Nephron (organoid): ENCODE data around the gene HNF1B.
A peak's percentile ranks its signal among the peaks of the same experiment; 100 is the strongest.

ENCODE experiments used
- H3K27ac Mint-ChIP-seq, 3 experiments: 2 replicates each; pipeline ENCODE4 v1.8.0; 2020; ENCODE audit warnings: mixed read lengths in 3 of 3, mild to moderate bottlenecking in 2 of 3, moderate library complexity in 1 of 3
- H3K27me3 Mint-ChIP-seq: 2 replicates; pipeline ENCODE4 v1.8.0; 2021; ENCODE audit warnings: low read depth, mild to moderate bottlenecking, moderate library complexity, mixed read lengths
- H3K36me3 Mint-ChIP-seq: 2 replicates; pipeline ENCODE4 v1.8.0; 2020; ENCODE audit warnings: low read depth, mixed read lengths
- H3K4me1 Mint-ChIP-seq: 2 replicates; pipeline ENCODE4 v1.8.0; 2020; ENCODE audit warnings: mixed read lengths
- H3K4me3 Mint-ChIP-seq, 3 experiments: 2 replicates each; pipeline ENCODE4 v1.8.0; 2020; ENCODE audit warnings: mild to moderate bottlenecking in 3 of 3, mixed read lengths in 3 of 3, moderate library complexity in 2 of 3
- H3K9me3 Mint-ChIP-seq: 2 replicates; pipeline ENCODE4 v1.8.0; 2020; ENCODE audit warnings: mixed read lengths
- CTCF ChIP-seq, 3 experiments: fragments of 200-600 bp; sonication (generic); IDR thresholded peaks; one replicate each; pipeline ENCODE4 v1.5.0; 2021; ENCODE audit warnings: antibody characterized with exemption in 3 of 3; ENCODE audit not compliant: unreplicated experiment in 3 of 3

HNF1B gene

GRCh38 chr17:37726891-37727675 lies 17.8 kb downstream of the HNF1B start:
- H3K9me3 Mint-ChIP-seq: no peaks in the 10 kb centered on the region
- peaks cover 6% of the 10 kb centered on the region for H3K4me1 Mint-ChIP-seq
- peaks cover 28% of the 10 kb centered on the region for H3K27me3 Mint-ChIP-seq
- no peak overlapping the region for H3K4me3 Mint-ChIP-seq
- no peak for TF ChIP-seq CTCF (IDR thresholded peaks at IDR 0.05; ENCODE audit: unreplicated experiment in 3 of 3)
- peak overlapping the region in 2 of 3 experiments; percentile 24 to 53 for H3K27ac Mint-ChIP-seq
- H3K36me3 Mint-ChIP-seq: peaks cover 24% of the 10 kb centered on the region

GRCh38 chr17:37726248-37726647 lies 18.6 kb downstream of the HNF1B start:
- Mint-ChIP-seq H3K9me3 (no peaks in the 10 kb centered on the region), H3K4me1 (peaks cover 6% of the 10 kb centered on the region), H3K27ac (no peak overlapping the region), H3K4me3 (no peak overlapping the region), H3K36me3 (peaks cover 23% of the 10 kb centered on the region), H3K27me3 (peaks cover 28% of the 10 kb centered on the region)
- no peak for TF ChIP-seq CTCF (IDR thresholded peaks at IDR 0.05; ENCODE audit: unreplicated experiment in 3 of 3)

- TF ChIP-seq CTCF (IDR thresholded peaks at IDR 0.05; ENCODE audit: unreplicated experiment in 3 of 3): no peak
- Mint-ChIP-seq H3K27ac (no peak overlapping the region), H3K4me1 (peaks cover 6% of the 10 kb centered on the region), H3K36me3 (peaks cover 17% of the 10 kb centered on the region), H3K27me3 (peaks cover 30% of the 10 kb centered on the region), H3K9me3 (no peaks in the 10 kb centered on the region), H3K4me3 (no peak overlapping the region)
Measured at GRCh38 chr17:37725601-37726146, 19.2 kb downstream of the HNF1B start.

- no peaks in the 10 kb centered on the region for H3K9me3 Mint-ChIP-seq
- H3K27me3 Mint-ChIP-seq: peaks cover 31% of the 10 kb centered on the region
- no peak for TF ChIP-seq CTCF (IDR thresholded peaks at IDR 0.05; ENCODE audit: unreplicated experiment in 3 of 3)
- no peak overlapping the region for H3K4me3 Mint-ChIP-seq
- no peak overlapping the region for H3K27ac Mint-ChIP-seq
- H3K4me1 Mint-ChIP-seq: peaks cover 6% of the 10 kb centered on the region
- peaks cover 16% of the 10 kb centered on the region for H3K36me3 Mint-ChIP-seq
Measured at GRCh38 chr17:37725021-37725595, 19.8 kb downstream of the HNF1B start.

- Mint-ChIP-seq H3K4me1 (peaks cover 11% of the 10 kb centered on the region), H3K36me3 (peaks cover 20% of the 10 kb centered on the region), H3K27me3 (peaks cover 29% of the 10 kb centered on the region), H3K9me3 (no peaks in the 10 kb centered on the region), H3K27ac (peak overlapping the region in 1 of 3 experiments; percentile 7), H3K4me3 (no peak overlapping the region)
- TF ChIP-seq CTCF (IDR thresholded peaks at IDR 0.05; ENCODE audit: unreplicated experiment in 3 of 3): no peak
Measured at GRCh38 chr17:37720989-37721388, 23.9 kb downstream of the HNF1B start.
